ENCODE data around the gene PHRF1. TPM values are rescaled to one million over a fixed set of nuclear protein-coding genes. Genes with fewer than 3 reads are reported as not detected.

The PHRF1 gene
- total and polyA plus RNA-seq, 7 donors, result 6.6 to 29.3 (median 16.1) TPM

- Histone ChIP-seq H3K27ac (no peak overlapping the region), H3K4me1 (peaks cover 0 to 21% (median 17%) of the 10 kb centered on the region in 4 donors), H3K27me3 (peaks cover 45 to 95% (median 88%) of the 10 kb centered on the region in 3 donors), H3K4me3 (peak overlapping the region in 3 of 4 donors; percentile 19 to 27 (median 20)), H3K9me3 (no peaks in the 10 kb centered on the region), H3K36me3 (no peaks in the 10 kb centered on the region)
- DNase-seq, result no peak
- 4 to 14% methylated on average over 57 to 59 of the region's 60 CpGs for WGBS, 2 donors
- intact Hi-C loops (cut with DNase I), result loop anchor here (2.0 kb wide), 1 partner anchor 168 kb away; no protein-coding TSS in a partner anchor
- TF ChIP-seq POLR2A (IDR thresholded peaks at IDR 0.05) (no peak), CTCF (IDR thresholded peaks at IDR 0.05) (peak in 2 of 4 experiments; percentile 15 to 68)
These were observed 21.6 kb upstream of the PHRF1 start for GRCh38 chr11:554428-555226.

- H3K4me3 ChIP-seq, result peak overlapping the region in 2 of 4 donors; percentile 20 to 27
- no peaks in the 10 kb centered on the region for H3K9me3 ChIP-seq
- H3K27me3 ChIP-seq, result peaks cover 45 to 93% (median 88%) of the 10 kb centered on the region in 3 donors
- no peak overlapping the region for H3K27ac ChIP-seq
- intact Hi-C loops (cut with DNase I), result loop anchor here (2.0 kb wide), 1 partner anchor 167 kb away; no protein-coding TSS in a partner anchor
- WGBS, 2 donors, result 1 to 2% methylated on average over 57 of the region's 57 CpGs
- peaks cover 0 to 25% (median 22%) of the 10 kb centered on the region in 4 donors for H3K4me1 ChIP-seq
- no peak for DNase-seq
- no peaks in the 10 kb centered on the region for H3K36me3 ChIP-seq
- no peak for TF ChIP-seq POLR2AphosphoS5 (IDR thresholded peaks at IDR 0.05)
- TF ChIP-seq CTCF (IDR thresholded peaks at IDR 0.05), result peak in 1 of 4 experiments; percentile 21
These were observed 21.0 kb upstream of the PHRF1 start for GRCh38 chr11:555227-555779.

GRCh38 chr11:555780-556661, 20.2 kb upstream of the PHRF1 start:
- H3K27ac ChIP-seq, result no peak overlapping the region
- peaks cover 0 to 29% (median 25%) of the 10 kb centered on the region in 4 donors for H3K4me1 ChIP-seq
- H3K36me3 ChIP-seq, result no peaks in the 10 kb centered on the region
- no peak for DNase-seq
- no peak for TF ChIP-seq POLR2A (IDR thresholded peaks at IDR 0.05)
- no peak for TF ChIP-seq POLR2AphosphoS5 (IDR thresholded peaks at IDR 0.05)
- TF ChIP-seq EP300 (IDR thresholded peaks at IDR 0.05), result no peak
- no peak for TF ChIP-seq CTCF (IDR thresholded peaks at IDR 0.05)
- H3K4me3 ChIP-seq, result peak overlapping the region in 1 of 4 donors; percentile 27
- no peaks in the 10 kb centered on the region for H3K9me3 ChIP-seq
- 5 to 7% methylated on average over 104 of the region's 104 CpGs for WGBS, 2 donors
- intact Hi-C loops (cut with DNase I), result loop anchor here (2.0 kb wide), 1 partner anchor 167 kb away; no protein-coding TSS in a partner anchor
- H3K27me3 ChIP-seq, result peaks cover 45 to 86% (median 81%) of the 10 kb centered on the region in 3 donors

- 81 to 94% methylated on average over 22 of the region's 22 CpGs for WGBS, 2 donors
- Histone ChIP-seq H3K27me3 (peaks cover 51 to 78% (median 74%) of the 10 kb centered on the region in 3 donors), H3K4me1 (peaks cover 0 to 36% (median 33%) of the 10 kb centered on the region in 4 donors), H3K27ac (no peak overlapping the region), H3K4me3 (no peak overlapping the region), H3K9me3 (no peaks in the 10 kb centered on the region), H3K36me3 (no peaks in the 10 kb centered on the region)
- no peak for DNase-seq
- intact Hi-C loops (cut with DNase I), result no loop called here
- TF ChIP-seq POLR2A (IDR thresholded peaks at IDR 0.05) (no peak), CTCF (IDR thresholded peaks at IDR 0.05) (no peak), POLR2AphosphoS5 (IDR thresholded peaks at IDR 0.05) (no peak), EP300 (IDR thresholded peaks at IDR 0.05) (no peak)
These were observed 19.5 kb upstream of the PHRF1 start for GRCh38 chr11:556662-557256.
